Measurements from ENCODE around the gene PLD2. TPM values are rescaled to one million over a fixed set of nuclear protein-coding genes. Genes with fewer than 3 reads are reported as not detected.

PLD2 gene
- total RNA-seq, 1 donor: 19.9 TPM

DNA sequence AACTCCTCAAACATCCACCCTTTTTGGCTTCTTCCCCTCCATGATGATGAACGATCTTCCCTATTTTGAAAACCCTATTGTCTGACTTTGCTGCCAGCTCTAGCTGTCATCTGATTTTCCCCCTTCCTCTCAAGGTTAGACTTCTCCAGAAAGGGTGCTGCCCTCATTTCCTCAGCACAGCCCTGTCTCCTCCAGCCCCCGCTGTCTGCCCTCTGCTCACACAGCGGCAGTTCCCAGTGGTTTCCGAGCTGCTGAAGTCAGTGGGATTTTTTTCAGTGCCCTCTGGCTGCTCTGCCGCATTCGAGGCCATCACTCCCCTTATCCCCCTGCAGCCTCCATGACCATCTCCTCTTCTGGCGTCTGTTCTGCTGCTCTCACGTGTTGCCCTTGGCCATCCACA lies 65.8 kb downstream of the PLD2 start:
- H4K20me1 ChIP-seq (ENCODE audit: insufficient read depth, low read length): peaks cover 30% of the 10 kb centered on the region
- no peaks in the 10 kb centered on the region for H3K4me1 ChIP-seq (ENCODE audit: insufficient read depth, low read length)
- H3K4me2 ChIP-seq (ENCODE audit: insufficient read depth, low read length): no peak overlapping the region
- no peaks in the 10 kb centered on the region for H3K36me3 ChIP-seq (ENCODE audit: insufficient read depth, low read length)
- H3K79me2 ChIP-seq (ENCODE audit: insufficient read depth, low read length): peaks cover 10% of the 10 kb centered on the region
- DNase-seq (ENCODE audit: insufficient read length, low spot score, missing footprints): peak; percentile 44
- H3K4me3 ChIP-seq (ENCODE audit: insufficient read depth, low read length): no peak overlapping the region
- no peaks in the 10 kb centered on the region for H3K9me3 ChIP-seq (ENCODE audit: low read depth, low read length)
- H3K27ac ChIP-seq (ENCODE audit: low read depth, low read length): no peak overlapping the region
- no peak overlapping the region for H2AFZ ChIP-seq (ENCODE audit: low read length)
- no peaks in the 10 kb centered on the region for H3K27me3 ChIP-seq (ENCODE audit: insufficient read depth, low read length)
- TF ChIP-seq, protein P1, sequence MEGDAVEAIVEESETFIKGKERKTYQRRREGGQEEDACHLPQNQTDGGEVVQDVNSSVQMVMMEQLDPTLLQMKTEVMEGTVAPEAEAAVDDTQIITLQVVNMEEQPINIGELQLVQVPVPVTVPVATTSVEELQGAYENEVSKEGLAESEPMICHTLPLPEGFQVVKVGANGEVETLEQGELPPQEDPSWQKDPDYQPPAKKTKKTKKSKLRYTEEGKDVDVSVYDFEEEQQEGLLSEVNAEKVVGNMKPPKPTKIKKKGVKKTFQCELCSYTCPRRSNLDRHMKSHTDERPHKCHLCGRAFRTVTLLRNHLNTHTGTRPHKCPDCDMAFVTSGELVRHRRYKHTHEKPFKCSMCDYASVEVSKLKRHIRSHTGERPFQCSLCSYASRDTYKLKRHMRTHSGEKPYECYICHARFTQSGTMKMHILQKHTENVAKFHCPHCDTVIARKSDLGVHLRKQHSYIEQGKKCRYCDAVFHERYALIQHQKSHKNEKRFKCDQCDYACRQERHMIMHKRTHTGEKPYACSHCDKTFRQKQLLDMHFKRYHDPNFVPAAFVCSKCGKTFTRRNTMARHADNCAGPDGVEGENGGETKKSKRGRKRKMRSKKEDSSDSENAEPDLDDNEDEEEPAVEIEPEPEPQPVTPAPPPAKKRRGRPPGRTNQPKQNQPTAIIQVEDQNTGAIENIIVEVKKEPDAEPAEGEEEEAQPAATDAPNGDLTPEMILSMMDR (IDR thresholded peaks at IDR 0.05; ENCODE audit: extremely low read depth, low read depth, low read length): no peak

Other genes starting within 250 kb of the PLD2 start
- not detected in 2 replicates for gene GGT6, start 246.6 kb upstream of the PLD2 start, total RNA-seq
- gene SMTNL2, start 222.6 kb upstream of the PLD2 start, total RNA-seq: not detected in 2 replicates
- not detected in 2 replicates for gene ALOX15, start 165.5 kb upstream of the PLD2 start, total RNA-seq
- gene PELP1, start 103.0 kb upstream of the PLD2 start, total RNA-seq: 18.6 and 19.9 TPM in 2 replicates
- gene ARRB2, start 96.5 kb upstream of the PLD2 start, total RNA-seq: 6.2 and 8.7 TPM in 2 replicates
- gene MED11, start 75.7 kb upstream of the PLD2 start, total RNA-seq: 11.2 and 13.0 TPM in 2 replicates
- 0.59 and 1.4 TPM in 2 replicates for gene ZMYND15, start 67.3 kb upstream of the PLD2 start, total RNA-seq
- gene CXCL16, start 67.2 kb upstream of the PLD2 start, total RNA-seq: 5.9 and 11.2 TPM in 2 replicates
- not detected in 2 replicates for gene TM4SF5, start 35.3 kb upstream of the PLD2 start, total RNA-seq
- gene VMO1, start 20.8 kb upstream of the PLD2 start, total RNA-seq: 0.29 TPM in 1 of 2 replicates, not detected in the other
- gene GLTPD2, start 18.2 kb upstream of the PLD2 start, total RNA-seq: not detected in 2 replicates
- 109 and 113 TPM in 2 replicates for gene PSMB6, start 11.0 kb upstream of the PLD2 start, total RNA-seq
- gene MINK1, start 26.2 kb downstream of the PLD2 start, total RNA-seq: 34.4 and 35.9 TPM in 2 replicates
- gene C17orf107, start 92.4 kb downstream of the PLD2 start, total RNA-seq: 4.0 and 5.3 TPM in 2 replicates
- gene CHRNE, start 95.9 kb downstream of the PLD2 start, total RNA-seq: 1.4 and 1.8 TPM in 2 replicates
- gene GP1BA, start 125.1 kb downstream of the PLD2 start, total RNA-seq: not detected in 2 replicates
- 43.6 and 47.4 TPM in 2 replicates for gene SLC25A11, start 132.9 kb downstream of the PLD2 start, total RNA-seq
- gene RNF167, start 133.1 kb downstream of the PLD2 start, total RNA-seq: 25.3 and 26.5 TPM in 2 replicates
- gene PFN1, start 141.4 kb downstream of the PLD2 start, total RNA-seq: 347 and 425 TPM in 2 replicates
- 2.9 TPM in 2 replicates for gene ENO3, start 144.0 kb downstream of the PLD2 start, total RNA-seq
- gene SPAG7, start 160.7 kb downstream of the PLD2 start, total RNA-seq: 34.0 and 39.8 TPM in 2 replicates
- gene CAMTA2, start 180.5 kb downstream of the PLD2 start, total RNA-seq: 14.7 and 19.2 TPM in 2 replicates
- gene INCA1, start 190.4 kb downstream of the PLD2 start, total RNA-seq: 0.29 and 0.36 TPM in 2 replicates
- 54.6 and 54.8 TPM in 2 replicates for gene KIF1C, start 190.8 kb downstream of the PLD2 start, total RNA-seq
- gene SLC52A1, start 228.3 kb downstream of the PLD2 start, total RNA-seq: not detected in 2 replicates

Measured in osteoblast (primary cell).